ENCODE results near the gene DSCAM.

Gene DSCAM

GRCh38 chr21:40158366-40158765 lies 688.6 kb downstream of the DSCAM start:
- DNase-seq = no peak

GRCh38 chr21:40155563-40155962 lies 691.4 kb downstream of the DSCAM start:
- no peak for DNase-seq

GRCh38 chr21:40153351-40153750 lies 693.6 kb downstream of the DSCAM start:
- no peak for DNase-seq

GRCh38 chr21:40152476-40152875 lies 694.5 kb downstream of the DSCAM start:
- no peak for DNase-seq

GRCh38 chr21:40151611-40152010 lies 695.3 kb downstream of the DSCAM start:
- DNase-seq = no peak

- DNase-seq = peak; percentile 71
Measured at GRCh38 chr21:40146216-40146837, 700.6 kb downstream of the DSCAM start.

GRCh38 chr21:40143822-40144525 lies 703.0 kb downstream of the DSCAM start:
- peak; percentile 65 for DNase-seq

GRCh38 chr21:40141621-40142020 lies 705.3 kb downstream of the DSCAM start:
- DNase-seq = no peak

GRCh38 chr21:40140675-40141074 lies 706.3 kb downstream of the DSCAM start:
- DNase-seq = no peak

GRCh38 chr21:40139636-40140035 lies 707.3 kb downstream of the DSCAM start:
- DNase-seq = no peak

- DNase-seq = no peak
Measured at GRCh38 chr21:40136571-40136970, 710.4 kb downstream of the DSCAM start.

GRCh38 chr21:40134731-40135492 lies 712.0 kb downstream of the DSCAM start:
- no peak for DNase-seq

GRCh38 chr21:40130476-40130875 lies 716.5 kb downstream of the DSCAM start:
- no peak for DNase-seq

- DNase-seq = peak; percentile 61
Measured at GRCh38 chr21:40129809-40130208, 717.1 kb downstream of the DSCAM start.

- DNase-seq = no peak
Measured at GRCh38 chr21:40128891-40129290, 718.1 kb downstream of the DSCAM start.

- DNase-seq = peak; percentile 52
Measured at GRCh38 chr21:40120940-40121575, 725.9 kb downstream of the DSCAM start.

- DNase-seq = peak; percentile 56
Measured at GRCh38 chr21:40118527-40118926, 728.4 kb downstream of the DSCAM start.

- DNase-seq = no peak
Measured at GRCh38 chr21:40117236-40117635, 729.7 kb downstream of the DSCAM start.

GRCh38 chr21:40115775-40116174 lies 731.2 kb downstream of the DSCAM start:
- no peak for DNase-seq

- DNase-seq = no peak
Measured at GRCh38 chr21:40102682-40103081, 744.3 kb downstream of the DSCAM start.

- DNase-seq = no peak
Measured at GRCh38 chr21:40099809-40100208, 747.1 kb downstream of the DSCAM start.

GRCh38 chr21:40095477-40095876 lies 751.5 kb downstream of the DSCAM start:
- no peak for DNase-seq

GRCh38 chr21:40080385-40080784 lies 766.6 kb downstream of the DSCAM start:
- DNase-seq = no peak

- DNase-seq = no peak
Measured at GRCh38 chr21:40074710-40075109, 772.2 kb downstream of the DSCAM start.

Data from NCI-H510A treated with DMSO at 0.1 percent for 48 hours (cell line).